Hepatocyte (in vitro differentiated cells): ENCODE measurements around the gene ADAMTSL4. TPM values are rescaled to one million over a fixed set of nuclear protein-coding genes. Genes with fewer than 3 reads are reported as not detected.

Experiments
- DNase-seq: peaks from one replicate; pipeline ENCODE4 v3.0.0-alpha.2; 2016; ENCODE audit warnings: low spot score
- H2AFZ ChIP-seq: fragments of 200-600 bp; sonication (generic); 2 replicates; pipeline ENCODE4 v1.6.0; 2016; ENCODE audit warnings: antibody characterized with exemption, mild to moderate bottlenecking
- H3K27ac ChIP-seq: fragments of 200-600 bp; sonication (generic); 2 replicates; pipeline ENCODE4 v1.5.1; 2016; ENCODE audit warnings: mild to moderate bottlenecking
- H3K27me3 ChIP-seq: fragments of 200-600 bp; sonication (generic); 2 replicates; pipeline ENCODE4 v1.6.1; 2016
- H3K36me3 ChIP-seq: fragments of 200-600 bp; sonication (generic); replicated peaks from 2 replicates; pipeline ENCODE4 v1.5.1; 2016; ENCODE audit warnings: low read depth; ENCODE audit not compliant: insufficient read depth
- H3K4me1 ChIP-seq: fragments of 200-600 bp; sonication (generic); 2 replicates; pipeline ENCODE4 v1.5.1; 2016; ENCODE audit warnings: mild to moderate bottlenecking, moderate library complexity; ENCODE audit not compliant: insufficient read depth
- H3K4me2 ChIP-seq: fragments of 200-600 bp; sonication (generic); 2 replicates; pipeline ENCODE4 v1.6.0; 2016
- H3K4me3 ChIP-seq: fragments of 200-600 bp; sonication (generic); 2 replicates; pipeline ENCODE4 v1.5.1; 2016; ENCODE audit warnings: mild to moderate bottlenecking
- H3K79me2 ChIP-seq: fragments of 200-600 bp; sonication (generic); 2 replicates; pipeline ENCODE4 v1.6.0; 2017; ENCODE audit warnings: mild to moderate bottlenecking
- H3K9me2 ChIP-seq: fragments of 200-600 bp; sonication (generic); replicated peaks from 2 replicates; pipeline ENCODE4 v1.6.0; 2017; ENCODE audit warnings: mild to moderate bottlenecking; ENCODE audit not compliant: insufficient read depth
- H3K9me3 ChIP-seq: fragments of 200-600 bp; sonication (generic); 2 replicates; pipeline ENCODE4 v1.5.1; 2016; ENCODE audit warnings: low read depth, mild to moderate bottlenecking
- H4K20me1 ChIP-seq: fragments of 200-600 bp; sonication (generic); 2 replicates; pipeline ENCODE4 v1.6.0; 2016; ENCODE audit warnings: mild to moderate bottlenecking; ENCODE audit not compliant: insufficient read depth, poor library complexity, severe bottlenecking
- EZH2 ChIP-seq: fragments of 200-600 bp; sonication (generic); IDR thresholded peaks from 2 replicates; pipeline ENCODE4 v1.6.1; 2016; ENCODE audit warnings: antibody characterized with exemption, mild to moderate bottlenecking, borderline replicate concordance
- EZH2phosphoT487 ChIP-seq: fragments of 200-600 bp; sonication (generic); IDR thresholded peaks from one replicate; pipeline ENCODE4 v1.6.1; 2018; ENCODE audit warnings: antibody characterized with exemption, mild to moderate bottlenecking, low read depth, moderate library complexity; ENCODE audit not compliant: unreplicated experiment, severe bottlenecking
- WGBS: methylation state at CpG from one replicate; pipeline ENCODE4 v1.1.6; 2016; ENCODE audit warnings: low lambda C conversion rate; ENCODE audit errors: missing lambda C conversion rate; 5-methylcytosine and 5-hydroxymethylcytosine counted together
- polyA plus RNA-seq: library from polyadenylated mRNA; unstranded; fragments of >200 nt; fragmentation: Nextera tagmentation; extraction: Ambion mirVana; gene quantifications from 2 replicates; pipeline ENCODE4 v1.2.1, GENCODE V29; 2016
- total RNA-seq: library from RNA; depleted of rRNA; stranded (reverse); fragments of >200 nt; gene quantifications from 2 replicates; pipeline ENCODE4 v1.2.3, GENCODE V29; 2014
- TF ChIP-seq, protein P1 (sequence below): fragments of 200-600 bp; sonication (generic); IDR thresholded peaks from 2 replicates; pipeline ENCODE4 v1.5.1; 2016; ENCODE audit warnings: antibody characterized with exemption, mild to moderate bottlenecking; ENCODE audit not compliant: poor library complexity

The ADAMTSL4 gene
- total and polyA plus RNA-seq, 2 experiments from 2014 or later: 8.1 to 19.7 TPM

DNA sequence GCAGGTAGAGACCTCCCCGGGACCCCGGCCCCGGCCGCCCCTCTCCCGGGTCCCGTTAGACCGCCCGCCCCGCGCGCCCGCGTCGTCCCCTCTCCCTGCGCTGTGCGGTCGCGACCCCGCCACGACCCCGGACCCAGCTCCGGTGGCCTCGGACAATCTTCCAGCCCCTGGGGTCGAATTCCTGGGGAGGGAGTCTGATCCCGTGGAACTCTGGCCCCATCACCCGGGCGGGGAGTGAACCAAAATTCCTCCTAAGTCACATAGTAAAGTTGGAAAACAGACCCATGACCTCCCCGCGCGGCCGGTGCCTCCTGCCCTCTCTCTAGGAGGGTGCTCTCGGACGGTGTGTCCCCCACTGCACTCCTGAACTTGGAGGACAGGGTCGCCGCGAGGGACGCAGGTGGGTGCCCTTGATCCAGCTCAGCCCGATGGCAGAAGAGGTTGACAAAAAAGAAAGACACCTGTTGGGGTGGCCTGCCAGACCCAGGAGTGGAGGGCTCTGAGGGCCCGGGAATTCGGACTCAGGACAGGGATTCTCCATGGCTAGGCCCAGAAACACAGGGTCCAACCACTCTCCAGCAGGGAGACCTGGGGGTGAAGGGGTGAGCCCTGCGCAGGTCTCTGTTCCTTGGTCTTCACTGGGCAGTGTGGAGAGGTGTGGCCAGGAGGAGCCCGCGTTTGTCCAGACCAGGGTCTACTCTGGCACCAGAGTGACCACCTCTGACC lies 451 bp downstream of the ADAMTSL4 start:
- Histone ChIP-seq H4K20me1 (no peaks in the 10 kb centered on the region), H3K9me3 (no peaks in the 10 kb centered on the region), H3K36me3 (no peaks in the 10 kb centered on the region), H3K4me3 (peak overlapping the region; percentile 82), H3K27me3 (no peaks in the 10 kb centered on the region), H3K4me2 (peak overlapping the region; percentile 98), H3K9me2 (no peaks in the 10 kb centered on the region), H3K27ac (peak overlapping the region; percentile 82), H3K79me2 (no peaks in the 10 kb centered on the region), H2AFZ (no peak overlapping the region), H3K4me1 (peaks cover 29% of the 10 kb centered on the region)
- TF ChIP-seq EZH2phosphoT487: no peak
- TF ChIP-seq, protein P1, sequence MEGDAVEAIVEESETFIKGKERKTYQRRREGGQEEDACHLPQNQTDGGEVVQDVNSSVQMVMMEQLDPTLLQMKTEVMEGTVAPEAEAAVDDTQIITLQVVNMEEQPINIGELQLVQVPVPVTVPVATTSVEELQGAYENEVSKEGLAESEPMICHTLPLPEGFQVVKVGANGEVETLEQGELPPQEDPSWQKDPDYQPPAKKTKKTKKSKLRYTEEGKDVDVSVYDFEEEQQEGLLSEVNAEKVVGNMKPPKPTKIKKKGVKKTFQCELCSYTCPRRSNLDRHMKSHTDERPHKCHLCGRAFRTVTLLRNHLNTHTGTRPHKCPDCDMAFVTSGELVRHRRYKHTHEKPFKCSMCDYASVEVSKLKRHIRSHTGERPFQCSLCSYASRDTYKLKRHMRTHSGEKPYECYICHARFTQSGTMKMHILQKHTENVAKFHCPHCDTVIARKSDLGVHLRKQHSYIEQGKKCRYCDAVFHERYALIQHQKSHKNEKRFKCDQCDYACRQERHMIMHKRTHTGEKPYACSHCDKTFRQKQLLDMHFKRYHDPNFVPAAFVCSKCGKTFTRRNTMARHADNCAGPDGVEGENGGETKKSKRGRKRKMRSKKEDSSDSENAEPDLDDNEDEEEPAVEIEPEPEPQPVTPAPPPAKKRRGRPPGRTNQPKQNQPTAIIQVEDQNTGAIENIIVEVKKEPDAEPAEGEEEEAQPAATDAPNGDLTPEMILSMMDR: no peak
- no peak for TF ChIP-seq EZH2
- 22% methylated on average over 29 of the region's 43 CpGs for WGBS
- peak; percentile 8 for DNase-seq

DNA sequence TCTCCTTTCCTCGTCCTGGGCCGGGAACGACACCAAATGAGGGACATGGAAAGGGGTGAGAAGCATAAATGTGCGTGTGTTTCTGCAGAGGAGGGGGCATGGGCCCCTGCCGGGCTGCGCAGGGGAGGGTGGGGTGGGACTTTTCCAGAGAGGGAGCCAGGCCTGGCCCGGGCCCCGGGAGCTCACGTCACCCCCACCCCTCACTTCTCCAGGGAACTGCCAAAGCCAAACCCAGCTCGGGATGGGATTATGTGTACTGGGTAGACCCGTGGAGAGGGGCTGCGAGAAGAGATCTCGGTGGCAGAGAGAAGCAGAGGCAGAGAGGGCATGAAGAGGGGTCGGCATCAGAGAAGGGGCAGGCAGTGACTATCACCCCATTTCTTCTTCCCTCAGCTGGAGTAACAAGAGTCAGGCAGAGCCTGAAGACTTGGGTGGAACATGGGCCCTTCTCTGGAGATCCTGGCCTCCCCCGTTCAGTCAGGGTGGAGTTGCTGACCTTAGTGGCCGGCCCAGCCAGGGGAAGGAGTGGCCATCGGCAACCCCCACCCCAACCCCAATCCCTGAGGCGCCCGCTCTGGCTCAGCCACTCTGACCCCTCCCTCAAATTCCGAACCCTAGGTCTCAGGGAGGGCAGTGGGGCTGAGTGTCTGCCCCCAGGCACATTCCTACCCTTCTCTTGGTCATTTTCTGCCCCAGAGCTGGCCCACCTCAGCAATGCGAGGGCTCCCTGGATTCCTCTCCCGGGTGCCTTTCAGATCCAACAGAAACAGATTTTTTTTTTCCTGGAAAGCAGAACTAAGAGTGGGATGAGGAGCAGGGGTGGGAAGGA lies 1.2 kb downstream of the ADAMTSL4 start:
- peak; percentile 39 for DNase-seq
- H4K20me1 ChIP-seq: no peaks in the 10 kb centered on the region
- no peaks in the 10 kb centered on the region for H3K9me2 ChIP-seq
- H3K27me3 ChIP-seq: no peaks in the 10 kb centered on the region
- H2AFZ ChIP-seq: no peak overlapping the region
- WGBS: 63% methylated on average over 22 of the region's 22 CpGs
- H3K9me3 ChIP-seq: no peaks in the 10 kb centered on the region
- no peaks in the 10 kb centered on the region for H3K36me3 ChIP-seq
- H3K79me2 ChIP-seq: no peaks in the 10 kb centered on the region
- TF ChIP-seq EZH2phosphoT487 (no peak), EZH2 (no peak)
- TF ChIP-seq, protein P1: no peak
- H3K4me3 ChIP-seq: no peak overlapping the region
- H3K4me1 ChIP-seq: peaks cover 29% of the 10 kb centered on the region
- H3K4me2 ChIP-seq: peak overlapping the region; percentile 98
- peak overlapping the region; percentile 82 for H3K27ac ChIP-seq

DNA sequence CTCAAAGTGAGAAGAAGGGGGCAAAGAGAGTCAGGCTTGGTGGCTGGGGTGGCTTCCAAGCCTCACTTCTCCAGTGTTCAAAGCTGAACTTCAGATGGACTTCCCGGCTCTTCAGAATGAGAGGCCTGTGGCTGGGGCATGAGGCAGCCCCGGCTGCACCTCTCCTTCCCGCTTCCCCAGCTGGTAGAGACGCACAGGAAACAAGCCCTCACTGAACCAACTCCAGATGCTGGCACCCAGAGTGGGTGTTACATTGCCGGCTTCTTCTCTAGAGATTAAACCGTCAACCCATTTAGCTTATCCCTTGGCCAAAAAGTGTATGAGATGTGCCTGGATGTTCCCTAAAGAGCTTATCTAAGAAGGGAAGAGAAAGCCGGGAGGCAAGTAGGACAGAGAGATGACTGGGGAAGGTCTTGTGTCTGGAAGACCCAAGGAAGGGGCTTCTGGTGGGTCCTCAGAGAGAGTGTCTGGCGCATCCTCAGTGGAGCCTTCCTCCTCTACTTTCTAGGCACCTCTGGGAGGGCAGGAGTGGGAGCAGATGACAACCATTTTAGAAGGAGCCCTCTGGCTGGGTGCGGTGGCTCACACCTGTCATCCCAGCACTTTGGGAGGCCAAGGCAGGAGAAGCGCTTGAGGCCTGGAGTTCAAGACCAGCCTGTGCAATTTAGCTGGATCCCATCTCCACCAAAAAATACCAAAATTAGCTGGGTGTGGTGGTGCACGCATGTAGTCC lies 2.0 kb downstream of the ADAMTSL4 start:
- no peaks in the 10 kb centered on the region for H3K27me3 ChIP-seq
- H3K9me3 ChIP-seq: no peaks in the 10 kb centered on the region
- no peaks in the 10 kb centered on the region for H4K20me1 ChIP-seq
- H3K27ac ChIP-seq: peak overlapping the region; percentile 82
- H3K36me3 ChIP-seq: no peaks in the 10 kb centered on the region
- peak overlapping the region; percentile 98 for H3K4me2 ChIP-seq
- WGBS: 90% methylated on average over 11 of the region's 11 CpGs
- no peak for DNase-seq
- peaks cover 29% of the 10 kb centered on the region for H3K4me1 ChIP-seq
- H3K9me2 ChIP-seq: no peaks in the 10 kb centered on the region
- H3K4me3 ChIP-seq: no peak overlapping the region
- no peak overlapping the region for H2AFZ ChIP-seq
- H3K79me2 ChIP-seq: no peaks in the 10 kb centered on the region
- TF ChIP-seq, protein P1: no peak
- TF ChIP-seq EZH2phosphoT487 (no peak), EZH2 (no peak)
